Ascending aorta (tissue), 2 donors: ENCODE data around the gene MAP1LC3C. TPM values are rescaled to one million over a fixed set of nuclear protein-coding genes. Genes with fewer than 3 reads are reported as not detected.

Source experiments
- DNase-seq, 2 donors: peaks; one replicate each; pipeline ENCODE4 v3.0.0-alpha.2; 2019; ENCODE audit warnings: low spot score in 2 of 2
- H3K27ac ChIP-seq, 2 donors: fragments of 200-600 bp; sonication (generic); one replicate each; pipeline ENCODE4 v1.5.1; 2016 to 2017; ENCODE audit warnings: mild to moderate bottlenecking in 1 of 2
- H3K27me3 ChIP-seq: fragments of 200-600 bp; sonication (generic); one replicate; pipeline ENCODE4 v1.5.1; 2017
- H3K36me3 ChIP-seq, 2 donors: fragments of 200-600 bp; sonication (generic); one replicate each; pipeline ENCODE4 v1.5.1; 2016
- H3K4me1 ChIP-seq, 2 donors: fragments of 200-600 bp; sonication (generic); one replicate each; pipeline ENCODE4 v1.5.1; 2016 to 2017; ENCODE audit warnings: mild to moderate bottlenecking in 1 of 2
- H3K4me3 ChIP-seq, 2 donors: fragments of 200-600 bp; sonication (generic); one replicate each; pipeline ENCODE4 v1.5.1; 2016 to 2017; ENCODE audit warnings: mild to moderate bottlenecking in 1 of 2
- H3K9me3 ChIP-seq, 2 donors: fragments of 200-600 bp; sonication (generic); one replicate each; pipeline ENCODE4 v1.5.1; 2016
- intact Hi-C: fragments of 100-400 bp; cut with DNase I; formaldehyde crosslinking; loops from one replicate; pipeline ENCODE4 v1.15.1; 2023
- total RNA-seq: library from RNA; depleted of rRNA; stranded (reverse); fragments of >200 nt; gene quantifications from one replicate; pipeline ENCODE4 v1.1.0, GENCODE V29; 2016
- TF ChIP-seq, protein P1 (sequence below), 3 experiments: fragments of 200-600 bp in 2 of 3; fragments of 450-650 bp in 1 of 3; sonication (generic) in 2 of 3; IDR thresholded peaks; one replicate each; pipeline ENCODE4 v1.5.1; 2016 to 2019; ENCODE audit warnings: antibody characterized with exemption in 3 of 3, mild to moderate bottlenecking in 1 of 3, moderate library complexity in 1 of 3

Gene MAP1LC3C
- total RNA-seq, 1 donor from 2014 or later: not detected

DNA sequence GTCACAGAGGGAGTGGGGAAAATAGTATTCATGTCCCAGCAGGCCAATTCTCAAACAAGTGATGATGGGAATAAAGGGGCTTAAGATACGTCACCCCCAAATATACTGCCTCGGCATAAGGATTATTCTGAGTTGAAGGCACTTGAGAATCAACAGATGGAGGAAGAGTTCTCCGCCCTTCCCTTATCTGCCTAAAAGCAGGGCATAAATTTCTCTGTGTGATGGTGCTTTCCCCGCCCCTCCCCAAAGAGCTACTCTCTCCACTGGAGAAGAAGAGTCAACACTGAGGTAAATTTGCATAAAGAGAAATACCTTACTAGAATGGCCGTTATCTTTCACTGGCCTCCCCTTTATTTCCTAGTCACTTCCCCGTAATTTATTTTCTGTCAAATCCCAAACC lies 22.7 kb downstream of the MAP1LC3C start:
- intact Hi-C loops: no loop called here
- Histone ChIP-seq H3K4me3 (no peak overlapping the region), H3K36me3 (no peaks in the 10 kb centered on the region), H3K4me1 (no peaks in the 10 kb centered on the region), H3K9me3 (no peaks in the 10 kb centered on the region), H3K27me3 (no peaks in the 10 kb centered on the region), H3K27ac (no peak overlapping the region)
- TF ChIP-seq, protein P1, sequence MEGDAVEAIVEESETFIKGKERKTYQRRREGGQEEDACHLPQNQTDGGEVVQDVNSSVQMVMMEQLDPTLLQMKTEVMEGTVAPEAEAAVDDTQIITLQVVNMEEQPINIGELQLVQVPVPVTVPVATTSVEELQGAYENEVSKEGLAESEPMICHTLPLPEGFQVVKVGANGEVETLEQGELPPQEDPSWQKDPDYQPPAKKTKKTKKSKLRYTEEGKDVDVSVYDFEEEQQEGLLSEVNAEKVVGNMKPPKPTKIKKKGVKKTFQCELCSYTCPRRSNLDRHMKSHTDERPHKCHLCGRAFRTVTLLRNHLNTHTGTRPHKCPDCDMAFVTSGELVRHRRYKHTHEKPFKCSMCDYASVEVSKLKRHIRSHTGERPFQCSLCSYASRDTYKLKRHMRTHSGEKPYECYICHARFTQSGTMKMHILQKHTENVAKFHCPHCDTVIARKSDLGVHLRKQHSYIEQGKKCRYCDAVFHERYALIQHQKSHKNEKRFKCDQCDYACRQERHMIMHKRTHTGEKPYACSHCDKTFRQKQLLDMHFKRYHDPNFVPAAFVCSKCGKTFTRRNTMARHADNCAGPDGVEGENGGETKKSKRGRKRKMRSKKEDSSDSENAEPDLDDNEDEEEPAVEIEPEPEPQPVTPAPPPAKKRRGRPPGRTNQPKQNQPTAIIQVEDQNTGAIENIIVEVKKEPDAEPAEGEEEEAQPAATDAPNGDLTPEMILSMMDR (IDR thresholded peaks at IDR 0.05): no peak
- DNase-seq: no peak

DNA sequence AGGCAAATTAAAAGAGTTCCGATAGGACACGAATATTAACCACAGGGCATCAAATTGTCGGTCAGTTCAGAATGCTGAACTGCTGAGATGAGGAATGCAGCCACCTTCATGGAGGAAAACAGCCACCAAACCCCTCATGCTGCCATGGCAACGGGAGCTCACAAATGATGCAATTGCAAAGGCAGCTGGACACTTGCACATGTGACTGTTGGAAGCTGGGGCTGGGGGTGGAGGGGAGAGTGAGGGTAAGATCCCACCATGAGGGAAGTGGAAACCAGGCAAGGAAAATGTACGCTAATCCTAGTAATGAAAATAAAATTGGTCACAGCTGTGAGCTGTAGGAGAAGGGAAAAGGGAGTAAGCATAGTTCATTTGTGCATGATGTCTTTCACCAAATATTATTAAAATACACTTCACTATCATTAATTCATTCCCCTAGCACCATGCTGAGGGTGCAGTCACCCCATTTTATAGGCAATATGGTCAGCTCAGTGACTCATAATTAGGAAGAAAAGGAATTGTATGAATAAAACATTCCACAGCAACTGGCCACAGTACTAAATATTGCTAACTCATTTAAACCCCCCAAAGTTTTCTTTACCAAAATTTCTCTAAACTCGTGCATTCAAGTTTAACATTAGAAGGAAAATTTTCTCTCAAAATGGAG lies 26.1 kb downstream of the MAP1LC3C start:
- Histone ChIP-seq H3K36me3 (no peaks in the 10 kb centered on the region), H3K9me3 (no peaks in the 10 kb centered on the region), H3K27ac (no peak overlapping the region), H3K4me1 (no peaks in the 10 kb centered on the region), H3K27me3 (no peaks in the 10 kb centered on the region), H3K4me3 (no peak overlapping the region)
- intact Hi-C loops: no loop called here
- TF ChIP-seq, protein P1 (IDR thresholded peaks at IDR 0.05): no peak
- DNase-seq: no peak

DNA sequence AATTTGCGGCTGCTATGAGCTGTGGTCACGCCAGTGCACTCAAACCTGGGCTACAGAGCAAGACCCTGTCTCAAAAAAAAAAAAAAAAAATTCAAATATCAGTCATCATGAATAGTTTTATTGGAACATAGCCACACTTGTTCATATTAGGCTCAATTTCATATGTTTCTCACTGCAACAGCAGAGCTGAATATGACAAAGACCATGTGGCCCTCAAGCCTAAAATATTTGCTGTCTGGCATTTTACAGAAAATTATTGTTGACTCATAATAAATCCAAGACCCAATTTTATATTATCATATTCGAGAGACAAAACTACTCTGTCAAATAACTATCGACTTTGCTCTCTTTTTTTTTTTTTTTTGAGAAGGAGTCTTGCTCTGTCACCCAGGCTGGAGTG lies 30.3 kb downstream of the MAP1LC3C start:
- no peak for DNase-seq
- H3K36me3 ChIP-seq: no peaks in the 10 kb centered on the region
- no peaks in the 10 kb centered on the region for H3K9me3 ChIP-seq
- no peaks in the 10 kb centered on the region for H3K4me1 ChIP-seq
- TF ChIP-seq, protein P1 (IDR thresholded peaks at IDR 0.05): no peak
- no peaks in the 10 kb centered on the region for H3K27me3 ChIP-seq
- no peak overlapping the region for H3K4me3 ChIP-seq
- H3K27ac ChIP-seq: no peak overlapping the region
- intact Hi-C loops: no loop called here

DNA sequence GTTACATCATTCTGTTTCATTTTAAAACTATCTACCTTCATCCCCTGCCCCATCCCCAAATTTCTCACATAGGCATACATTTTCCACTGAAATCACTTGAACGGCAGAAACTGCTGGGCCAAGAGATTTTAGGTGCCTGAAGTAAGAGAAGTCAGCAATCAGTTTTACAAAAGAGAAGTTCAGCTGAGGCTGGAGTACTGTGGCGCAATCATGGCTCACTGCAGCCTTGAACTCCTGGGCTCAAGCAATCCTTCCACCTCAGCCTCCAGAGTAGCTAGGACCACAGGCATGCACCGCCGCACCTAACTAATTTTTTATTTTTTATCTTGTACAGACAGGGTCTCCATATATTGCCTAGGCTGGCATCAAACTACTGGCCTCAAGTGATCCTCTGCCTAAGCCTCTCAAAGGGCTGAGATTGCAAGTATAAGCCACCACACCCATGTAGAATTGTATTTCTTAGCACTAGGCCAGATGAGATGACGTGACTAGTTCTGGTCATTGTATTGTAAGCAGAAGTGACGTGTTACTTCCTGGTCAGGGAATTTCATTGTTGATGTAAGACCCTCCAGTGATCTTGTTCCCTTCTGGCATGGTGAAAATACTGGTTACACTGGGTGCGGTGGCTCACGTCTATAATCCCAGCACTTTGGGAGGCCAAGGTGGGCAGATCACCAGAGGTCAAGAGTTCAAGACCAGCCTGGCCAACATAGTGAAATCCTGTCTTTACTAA lies 34.2 kb downstream of the MAP1LC3C start:
- intact Hi-C loops: no loop called here

GRCh38 chr1:241963722-241964121 lies 35.2 kb downstream of the MAP1LC3C start:
- no peaks in the 10 kb centered on the region for H3K27me3 ChIP-seq
- DNase-seq: no peak
- intact Hi-C loops: no loop called here
- no peaks in the 10 kb centered on the region for H3K9me3 ChIP-seq
- H3K36me3 ChIP-seq: no peaks in the 10 kb centered on the region
- no peak overlapping the region for H3K4me3 ChIP-seq
- no peaks in the 10 kb centered on the region for H3K4me1 ChIP-seq
- no peak overlapping the region for H3K27ac ChIP-seq
- TF ChIP-seq, protein P1 (IDR thresholded peaks at IDR 0.05): no peak

More for the DNA sequence above, 34.2 kb downstream of the MAP1LC3C start:
- Histone ChIP-seq H3K9me3 (no peaks in the 10 kb centered on the region), H3K4me1 (no peaks in the 10 kb centered on the region), H3K4me3 (no peak overlapping the region), H3K27ac (no peak overlapping the region), H3K36me3 (no peaks in the 10 kb centered on the region), H3K27me3 (no peaks in the 10 kb centered on the region)
- DNase-seq: no peak
- TF ChIP-seq, protein P1 (IDR thresholded peaks at IDR 0.05): no peak
